HEK293 (cell line): ENCODE measurements around the gene CEBPA.

ENCODE experiments used
- CTCF ChIA-PET: fragments of 350-600 bp; formaldehyde crosslinking; extraction: SDS; loops from one replicate; lab custom pipeline; 2021; ENCODE audit warnings: antibody characterized with exemption; lab: Yijun Ruan, JAX
- POLR2A ChIA-PET: fragments of 300-600 bp; formaldehyde crosslinking; extraction: SDS; loops from one replicate; lab custom pipeline; 2020; ENCODE audit warnings: antibody characterized with exemption, inconsistent platforms; lab: Yijun Ruan, JAX
- H3K27ac ChIP-seq: fragments of 200-500 bp; sonication (Bioruptor generic); 2 replicates; pipeline ENCODE4 v1.5.1; 2014; ENCODE audit warnings: low read depth, low read length, control low read depth, inconsistent platforms; ENCODE audit errors: extremely low read depth
- H3K36me3 ChIP-seq, 2 experiments: fragments of 200-500 bp in 1 of 2; sonication (Bioruptor generic) in 1 of 2; 1 replicate in 1 of 2; 2 replicates in 1 of 2; pipeline ENCODE4 v1.5.1; 2014 to 2017; ENCODE audit warnings: inconsistent platforms in 2 of 2, low read length in 2 of 2; ENCODE audit not compliant: control insufficient read depth in 2 of 2, insufficient read depth in 1 of 2
- H3K4me1 ChIP-seq: fragments of 200-500 bp; sonication (Bioruptor generic); 2 replicates; pipeline ENCODE4 v1.5.1; 2014; ENCODE audit warnings: mild to moderate bottlenecking, low read length, inconsistent platforms; ENCODE audit not compliant: control insufficient read depth, insufficient read depth
- H3K4me3 ChIP-seq: 2 replicates; pipeline ENCODE4 v1.5.1; 2011; ENCODE audit warnings: low read depth, mild to moderate bottlenecking, control low read depth, low read length, moderate library complexity
- H3K9me3 ChIP-seq: fragments of 200-500 bp; sonication (Bioruptor generic); 2 replicates; pipeline ENCODE4 v1.5.1; 2014; ENCODE audit warnings: low read depth, low read length, inconsistent platforms; ENCODE audit not compliant: control insufficient read depth, insufficient read depth
- BCL11B ChIP-seq: fragments of 450-650 bp; formaldehyde crosslinking; IDR thresholded peaks from 2 replicates; pipeline ENCODE4 v1.5.1; 2016; ENCODE audit warnings: low read depth, missing biosample characterization, missing genetic modification characterization
- ELK4 ChIP-seq: IDR thresholded peaks from 2 replicates; pipeline ENCODE4 v1.6.1; 2011; ENCODE audit warnings: mild to moderate bottlenecking, low read depth, low read length, borderline replicate concordance
- GLI2 ChIP-seq: fragments of 450-650 bp; formaldehyde crosslinking; IDR thresholded peaks from 2 replicates; pipeline ENCODE4; 2017; ENCODE audit warnings: missing biosample characterization, missing genetic modification characterization, low read depth, borderline replicate concordance
- GLI4 ChIP-seq: fragments of 450-650 bp; formaldehyde crosslinking; IDR thresholded peaks from 2 replicates; pipeline ENCODE4 v1.5.1; 2016; ENCODE audit warnings: missing biosample characterization, missing genetic modification characterization
- HOXA7 ChIP-seq: sonication (generic); formaldehyde crosslinking; IDR thresholded peaks from 2 replicates; pipeline ENCODE4 v1.8.1; 2022; ENCODE audit warnings: missing genetic modification reagents, borderline replicate concordance
- HOXC10 ChIP-seq: sonication (generic); formaldehyde crosslinking; IDR thresholded peaks from 2 replicates; pipeline ENCODE4 v1.8.1; 2023; ENCODE audit warnings: mild to moderate bottlenecking, missing genetic modification reagents
- PRDM10 ChIP-seq: fragments of 450-650 bp; formaldehyde crosslinking; IDR thresholded peaks from 2 replicates; pipeline ENCODE4 v1.5.1; 2016; ENCODE audit warnings: missing biosample characterization, missing genetic modification characterization
- SCRT1 ChIP-seq: fragments of 450-650 bp; formaldehyde crosslinking; IDR thresholded peaks from 2 replicates; pipeline ENCODE4 v1.5.1; 2016; ENCODE audit warnings: missing biosample characterization, missing genetic modification characterization, borderline replicate concordance
- SP2 ChIP-seq: fragments of 450-650 bp; formaldehyde crosslinking; IDR thresholded peaks from 2 replicates; pipeline ENCODE4 v1.5.1; 2016; ENCODE audit warnings: missing biosample characterization, missing genetic modification characterization
- TRIM28 ChIP-seq: IDR thresholded peaks from 2 replicates; pipeline ENCODE4 v1.6.1; 2011; ENCODE audit warnings: low read length, control low read depth, borderline replicate concordance
- YY1 ChIP-seq: fragments of 450-650 bp; formaldehyde crosslinking; IDR thresholded peaks from 2 replicates; pipeline ENCODE4 v1.5.1; 2018; ENCODE audit warnings: missing biosample characterization, missing genetic modification characterization
- ZBTB48 ChIP-seq: fragments of 450-650 bp; formaldehyde crosslinking; IDR thresholded peaks from 2 replicates; pipeline ENCODE4 v1.5.1; 2016; ENCODE audit warnings: missing biosample characterization, missing genetic modification characterization
- ZBTB7A ChIP-seq: fragments of 450-650 bp; formaldehyde crosslinking; IDR thresholded peaks from 2 replicates; pipeline ENCODE4 v1.5.1; 2016; ENCODE audit warnings: low read depth, missing biosample characterization, missing genetic modification characterization
- ZEB2 ChIP-seq: fragments of 450-650 bp; formaldehyde crosslinking; IDR thresholded peaks from 2 replicates; pipeline ENCODE4 v1.5.1; 2016; ENCODE audit warnings: missing biosample characterization, missing genetic modification characterization
- ZNF184 ChIP-seq: fragments of 450-650 bp; IDR thresholded peaks from 2 replicates; pipeline ENCODE4 v1.5.1; 2018; ENCODE audit warnings: missing biosample characterization, mild to moderate bottlenecking, missing genetic modification characterization
- ZNF280C ChIP-seq: fragments of 450-650 bp; formaldehyde crosslinking; IDR thresholded peaks from 2 replicates; pipeline ENCODE4 v1.5.1; 2016; ENCODE audit warnings: missing biosample characterization, missing genetic modification characterization
- ZNF449 ChIP-seq: fragments of 450-650 bp; formaldehyde crosslinking; IDR thresholded peaks from 2 replicates; pipeline ENCODE4 v1.5.1; 2017; ENCODE audit warnings: missing biosample characterization, mild to moderate bottlenecking, missing genetic modification characterization, moderate library complexity
- ZNF473 ChIP-seq: fragments of 450-650 bp; formaldehyde crosslinking; IDR thresholded peaks from 2 replicates; pipeline ENCODE4 v1.5.1; 2017; ENCODE audit warnings: missing biosample characterization, missing genetic modification characterization
- ZNF561 ChIP-seq: fragments of 450-650 bp; IDR thresholded peaks from 2 replicates; pipeline ENCODE4 v1.5.1; 2018; ENCODE audit warnings: missing biosample characterization, missing genetic modification characterization, borderline replicate concordance
- ZNF645 ChIP-seq: fragments of 450-650 bp; formaldehyde crosslinking; IDR thresholded peaks from 2 replicates; pipeline ENCODE4; 2016; ENCODE audit warnings: missing biosample characterization, missing genetic modification characterization
- ZNF76 ChIP-seq: fragments of 450-650 bp; formaldehyde crosslinking; IDR thresholded peaks from 2 replicates; pipeline ENCODE4; 2016; ENCODE audit warnings: low read depth, missing biosample characterization, missing genetic modification characterization, borderline replicate concordance
- TF ChIP-seq, protein P1 (sequence below): fragments of 450-650 bp; formaldehyde crosslinking; IDR thresholded peaks from 2 replicates; pipeline ENCODE4 v1.5.1; 2016; ENCODE audit warnings: missing biosample characterization, missing genetic modification characterization
- TF ChIP-seq, protein P2 (sequence below): fragments of 450-650 bp; formaldehyde crosslinking; IDR thresholded peaks from 2 replicates; pipeline ENCODE4 v1.5.1; 2017; ENCODE audit warnings: missing biosample characterization, missing genetic modification characterization

CEBPA gene

GRCh38 chr19:33300009-33300893 is 2.1 kb downstream of the CEBPA start:
- Histone ChIP-seq H3K36me3 (no peaks in the 10 kb centered on the region), H3K27ac (peak overlapping the region; percentile 34), H3K4me3 (no peak overlapping the region), H3K4me1 (peaks cover 63% of the 10 kb centered on the region), H3K9me3 (no peaks in the 10 kb centered on the region)
- ChIA-PET CTCF (interaction anchor here (0.7 to 5.4 kb wide), 12 partner anchors 9 to 822 kb away, joined by 3 to 28 read pairs (median 4); partner anchors contain the start of gene CEBPG), POLR2A (interaction anchor here (0.8 to 1.9 kb wide), 5 partner anchors 12 to 79 kb away, joined by 3 to 11 read pairs (median 4); partner anchors contain the start of gene CEBPG)
- TF ChIP-seq ZBTB7A (tag by site-specific recombination) (0 out of 2 replicates have a peak, but pooled peaks have one; percentile 25), BCL11B (tag by site-specific recombination) (peak; percentile 21), ZNF473 (tag by site-specific recombination) (0 out of 2 replicates have a peak, but pooled peaks have one; percentile 40), ZNF184 (0 out of 2 replicates have a peak, but pooled peaks have one; percentile 2), ELK4 (no peak), ZEB2 (tag by site-specific recombination) (peak; percentile 61; the same call in 1 of the 2 replicates), ZNF76 (0 out of 2 replicates have a peak, but pooled peaks have one; percentile 19), SCRT1 (tag by site-specific recombination) (no peak), PRDM10 (tag by site-specific recombination) (peak; percentile 70), ZNF645 (tag by site-specific recombination) (peak; percentile 99), GLI2 (tag by site-specific recombination) (no peak), TRIM28 (no peak), SP2 (tag by site-specific recombination) (peak; percentile 27), ZNF561 (0 out of 2 replicates have a peak, but pooled peaks have one; percentile 11), YY1 (tag by site-specific recombination) (peak; percentile 9; the same call in 1 of the 2 replicates), ZNF280C (tag by site-specific recombination) (no peak), ZBTB48 (tag by site-specific recombination) (peak; percentile 46), GLI4 (tag by site-specific recombination) (no peak), HOXC10 (CRISPR knock-in tag) (no peak), ZNF449 (tag by site-specific recombination) (no peak), HOXA7 (CRISPR knock-in tag) (no peak)
- TF ChIP-seq, protein P1, sequence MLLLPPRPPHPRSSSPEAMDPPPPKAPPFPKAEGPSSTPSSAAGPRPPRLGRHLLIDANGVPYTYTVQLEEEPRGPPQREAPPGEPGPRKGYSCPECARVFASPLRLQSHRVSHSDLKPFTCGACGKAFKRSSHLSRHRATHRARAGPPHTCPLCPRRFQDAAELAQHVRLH (tag by site-specific recombination), result no peak
- TF ChIP-seq, protein P2, sequence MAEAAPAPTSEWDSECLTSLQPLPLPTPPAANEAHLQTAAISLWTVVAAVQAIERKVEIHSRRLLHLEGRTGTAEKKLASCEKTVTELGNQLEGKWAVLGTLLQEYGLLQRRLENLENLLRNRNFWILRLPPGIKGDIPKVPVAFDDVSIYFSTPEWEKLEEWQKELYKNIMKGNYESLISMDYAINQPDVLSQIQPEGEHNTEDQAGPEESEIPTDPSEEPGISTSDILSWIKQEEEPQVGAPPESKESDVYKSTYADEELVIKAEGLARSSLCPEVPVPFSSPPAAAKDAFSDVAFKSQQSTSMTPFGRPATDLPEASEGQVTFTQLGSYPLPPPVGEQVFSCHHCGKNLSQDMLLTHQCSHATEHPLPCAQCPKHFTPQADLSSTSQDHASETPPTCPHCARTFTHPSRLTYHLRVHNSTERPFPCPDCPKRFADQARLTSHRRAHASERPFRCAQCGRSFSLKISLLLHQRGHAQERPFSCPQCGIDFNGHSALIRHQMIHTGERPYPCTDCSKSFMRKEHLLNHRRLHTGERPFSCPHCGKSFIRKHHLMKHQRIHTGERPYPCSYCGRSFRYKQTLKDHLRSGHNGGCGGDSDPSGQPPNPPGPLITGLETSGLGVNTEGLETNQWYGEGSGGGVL (tag by site-specific recombination), result no peak
